B cell (primary cell): ENCODE measurements around the gene ODR4. TPM values are rescaled to one million over a fixed set of nuclear protein-coding genes. Genes with fewer than 3 reads are reported as not detected.
"Not testable (repeated sequence)": the region's sequence is repeated elsewhere in the genome, so short reads cannot be mapped to it uniquely, and the experiment has no call there.

Experiments used
- ATAC-seq: fragments of 200-7000 bp; cut with Tn5 transposase; one replicate; pipeline ENCODE4 v1.10.0; 2021; ENCODE audit warnings: low read depth, mild to moderate bottlenecking, moderate number of reproducible peaks, moderate library complexity
- CTCF ChIA-PET: fragments of 350-600 bp; sonication (Branson Sonifier 250); formaldehyde crosslinking; loops from one replicate; lab custom pipeline; 2021; ENCODE audit warnings: antibody characterized with exemption, inconsistent platforms; lab: Charles Lee
- POLR2A ChIA-PET: fragments of 350-600 bp; sonication (Branson Sonifier 250); formaldehyde crosslinking; loops from one replicate; lab custom pipeline; 2021; ENCODE audit warnings: antibody characterized with exemption; lab: Charles Lee
- DNase-seq: peaks from one replicate; pipeline ENCODE4 v3.0.0; 2013
- H2AFZ ChIP-seq: 2 replicates; pipeline ENCODE4 v1.6.1; 2012; ENCODE audit warnings: mild to moderate bottlenecking, low read depth, low read length; ENCODE audit not compliant: insufficient read depth, poor library complexity, severe bottlenecking
- H3K27ac ChIP-seq, 2 donors: 1 replicate in 1 of 2; 2 replicates in 1 of 2; pipeline ENCODE4 v1.5.1; 2012 to 2013; ENCODE audit warnings: low read length in 2 of 2, mild to moderate bottlenecking in 2 of 2, moderate library complexity in 1 of 2
- H3K27me3 ChIP-seq, 4 experiments: fragments of 200-600 bp in 1 of 4; sonication (generic) in 1 of 4; replicated peaks in 1 of 4; 1 replicate in 2 of 4; 2 replicates in 2 of 4; pipeline versions ENCODE4 v1.6.1 to v1.7.0; 2013 to 2016; ENCODE audit warnings: low read length in 3 of 4, mild to moderate bottlenecking in 2 of 4, mixed read lengths in 1 of 4, moderate library complexity in 1 of 4; ENCODE audit not compliant: insufficient read depth in 4 of 4, control insufficient read depth in 3 of 4; ENCODE audit errors: control extremely low read depth in 1 of 4
- H3K36me3 ChIP-seq, 2 experiments: replicated peaks in 1 of 2; 1 replicate in 1 of 2; 2 replicates in 1 of 2; pipeline versions ENCODE4 v1.6.1 to v1.7.1; 2013; ENCODE audit warnings: low read length in 1 of 2; ENCODE audit not compliant: insufficient read depth in 2 of 2, control insufficient read depth in 1 of 2; ENCODE audit errors: control extremely low read depth in 1 of 2, extremely low read depth in 1 of 2
- H3K4me1 ChIP-seq, 2 donors: fragments of 200-600 bp in 1 of 2; sonication (generic) in 1 of 2; 1 replicate in 1 of 2; 2 replicates in 1 of 2; pipeline versions ENCODE4 v1.5.1 to v1.6.1; 2013 to 2017; ENCODE audit warnings: low read length in 2 of 2; ENCODE audit not compliant: control insufficient read depth in 2 of 2, insufficient read depth in 2 of 2
- H3K4me2 ChIP-seq: replicated peaks from 2 replicates; pipeline ENCODE3; 2012; ENCODE audit warnings: mild to moderate bottlenecking, low read depth, low read length; ENCODE audit not compliant: poor library complexity, severe bottlenecking
- H3K4me3 ChIP-seq, 5 experiments: fragments of 200-600 bp in 1 of 5; sonication (generic) in 1 of 5; 1 replicate in 3 of 5; 2 replicates in 2 of 5; pipeline versions ENCODE4 v1.5.1 to v1.7.0; 2011 to 2016; ENCODE audit warnings: low read length in 4 of 5, mild to moderate bottlenecking in 4 of 5, low read depth in 2 of 5, control low read depth in 1 of 5, moderate library complexity in 1 of 5; ENCODE audit not compliant: insufficient read depth in 1 of 5; ENCODE audit errors: control extremely low read depth in 1 of 5, extremely low read depth in 1 of 5
- H3K79me2 ChIP-seq: fragments of 200-600 bp; sonication (generic); one replicate; pipeline ENCODE4 v1.6.0; 2016; ENCODE audit warnings: low read length; ENCODE audit not compliant: control insufficient read depth, insufficient read depth
- H3K9ac ChIP-seq: fragments of 200-600 bp; sonication (generic); 2 replicates; pipeline ENCODE4 v1.6.1; 2017; ENCODE audit warnings: mild to moderate bottlenecking, low read length, moderate library complexity
- H3K9me3 ChIP-seq, 3 donors: one replicate each; pipeline versions ENCODE4 v1.6.1 to v1.7.1; 2013; ENCODE audit warnings: low read length in 2 of 3; ENCODE audit not compliant: control insufficient read depth in 2 of 3, insufficient read depth in 1 of 3; ENCODE audit errors: control extremely low read depth in 1 of 3
- H4K20me1 ChIP-seq: 2 replicates; pipeline ENCODE4 v1.6.0; 2012; ENCODE audit warnings: mild to moderate bottlenecking, low read length; ENCODE audit not compliant: insufficient read depth, control insufficient read depth, poor library complexity, severe bottlenecking
- H3K27ac Mint-ChIP-seq: one replicate; pipeline ENCODE4 v1.8.0; 2021; ENCODE audit warnings: mixed read lengths
- H3K27me3 Mint-ChIP-seq: one replicate; pipeline ENCODE4 v1.8.0; 2021; ENCODE audit warnings: mixed read lengths
- H3K4me1 Mint-ChIP-seq: one replicate; pipeline ENCODE4 v1.8.0; 2021; ENCODE audit warnings: mixed read lengths
- H3K4me3 Mint-ChIP-seq: one replicate; pipeline ENCODE4 v1.8.0; 2021; ENCODE audit warnings: mixed read lengths
- H3K9me3 Mint-ChIP-seq: one replicate; pipeline ENCODE4 v1.8.0; 2022; ENCODE audit warnings: mixed read lengths; ENCODE audit not compliant: insufficient read depth
- CTCF ChIP-seq: fragments of 200-600 bp; IDR thresholded peaks from one replicate; pipeline ENCODE4 v1.8.0; 2022; ENCODE audit warnings: antibody characterized with exemption, mild to moderate bottlenecking
- EZH2 ChIP-seq: IDR thresholded peaks from 2 replicates; pipeline ENCODE4 v1.6.1; 2012; ENCODE audit warnings: borderline replicate concordance, low read depth, mild to moderate bottlenecking, moderate library complexity, low read length; ENCODE audit not compliant: insufficient read depth, poor library complexity, severe bottlenecking
- WGBS: methylation state at CpG from one replicate; pipeline ENCODE4 v1.1.5; 2013; ENCODE audit warnings: missing lambda C conversion rate; ENCODE audit not compliant: insufficient coverage; 5-methylcytosine and 5-hydroxymethylcytosine counted together
- intact Hi-C: fragments of 100-400 bp; cut with micrococcal nuclease; formaldehyde crosslinking; loops from one replicate; pipeline ENCODE4 v1.10.0; 2022
- polyA plus RNA-seq: library from polyadenylated mRNA; depleted of rRNA; stranded (reverse); fragments of >200 nt; gene quantifications from 2 replicates; pipeline ENCODE4 v1.2.3, GENCODE V29; 2012
- total RNA-seq, 2 donors: library from RNA; stranded (reverse); fragments of 120-200 nt in 1 of 2; gene quantifications; 1 replicate in 1 of 2; 2 replicates in 1 of 2; pipeline versions ENCODE4 v1.2.3 to v1.2.4, GENCODE V29; 2013 to 2022

ODR4 gene
- total and polyA plus RNA-seq, 2 donors (not counting 1 experiment from before 2014, with no cell fraction given) = 6.6 to 15.0 TPM

DNA sequence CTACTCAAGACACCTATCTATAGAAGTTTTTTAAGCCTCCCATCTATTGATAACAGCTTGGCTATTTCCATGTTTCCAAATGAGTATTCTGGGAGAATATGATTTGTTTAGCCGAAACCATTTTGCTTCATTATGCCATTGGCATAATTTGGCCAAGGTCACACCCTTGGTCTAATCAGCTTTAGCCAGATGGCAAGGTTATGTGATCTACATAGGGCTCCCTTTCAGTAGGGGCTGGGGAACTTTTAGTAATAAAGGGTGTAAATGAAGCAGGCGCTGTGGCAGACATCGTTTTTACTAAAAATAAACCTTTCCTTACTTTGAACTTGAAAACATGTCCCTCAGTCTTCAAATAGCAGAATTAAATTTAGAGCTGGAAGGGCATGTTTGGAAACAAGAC, 88.3 kb downstream of the ODR4 start:
- Mint-ChIP-seq H3K4me3 (no peak overlapping the region), H3K27me3 (peaks cover 3% of the 10 kb centered on the region), H3K4me1 (no peaks in the 10 kb centered on the region), H3K27ac (no peak overlapping the region), H3K9me3 (no peaks in the 10 kb centered on the region)
- no peak for ATAC-seq
- ChIA-PET POLR2A (no interaction called here), CTCF (no interaction called here)
- Histone ChIP-seq H3K4me3 (no peak overlapping the region), H4K20me1 (no peaks in the 10 kb centered on the region), H3K4me1 (no peaks in the 10 kb centered on the region), H2AFZ (no peak overlapping the region), H3K9me3 (no peaks in the 10 kb centered on the region), H3K36me3 (no peaks in the 10 kb centered on the region), H3K4me2 (no peak overlapping the region), H3K79me2 (no peaks in the 10 kb centered on the region), H3K27ac (no peak overlapping the region), H3K27me3 (no peaks in the 10 kb centered on the region), H3K9ac (no peak overlapping the region)
- 100% methylated on average over 1 of the region's 3 CpGs for WGBS
- intact Hi-C loops = no loop called here
- no peak for TF ChIP-seq CTCF
- no peak for TF ChIP-seq EZH2
- no peak for DNase-seq

- H4K20me1 ChIP-seq, H3K27me3 ChIP-seq, H3K27ac Mint-ChIP-seq, H3K4me1 Mint-ChIP-seq, H3K4me3 Mint-ChIP-seq, ATAC-seq, H3K4me2 ChIP-seq, H3K9ac ChIP-seq, H3K27me3 Mint-ChIP-seq, H3K9me3 Mint-ChIP-seq, H3K27ac ChIP-seq, H3K9me3 ChIP-seq, H3K4me1 ChIP-seq, DNase-seq, H3K4me3 ChIP-seq, POLR2A ChIA-PET, CTCF ChIA-PET, H2AFZ ChIP-seq, H3K79me2 ChIP-seq, intact Hi-C loops, H3K36me3 ChIP-seq: not testable (repeated sequence)
These were observed 89.9 kb downstream of the ODR4 start for GRCh38 chr1:186465491-186465890.
